HG02678 (cell line): Measurements from ENCODE around the gene TBC1D3H.
"Not testable (repeated sequence)": the region's sequence is repeated elsewhere in the genome, so short reads cannot be mapped to it uniquely, and the experiment has no call there.

Source experiments
- ATAC-seq: cut with Tn5 transposase; IDR thresholded peaks from one replicate; pipeline ENCODE4 v1.9.1; 2021; ENCODE audit warnings: mild to moderate bottlenecking, moderate library complexity; ENCODE audit not compliant: unreplicated experiment

The TBC1D3H gene

GRCh38 chr17:36388385-36389245, at the start of gene TBC1D3H:
Gene TBC1D3H (minus strand): TSS chr17:36388435. CDS start chr17:36386895, 1,540 bp downstream.
- not testable (repeated sequence) for ATAC-seq

DNA sequence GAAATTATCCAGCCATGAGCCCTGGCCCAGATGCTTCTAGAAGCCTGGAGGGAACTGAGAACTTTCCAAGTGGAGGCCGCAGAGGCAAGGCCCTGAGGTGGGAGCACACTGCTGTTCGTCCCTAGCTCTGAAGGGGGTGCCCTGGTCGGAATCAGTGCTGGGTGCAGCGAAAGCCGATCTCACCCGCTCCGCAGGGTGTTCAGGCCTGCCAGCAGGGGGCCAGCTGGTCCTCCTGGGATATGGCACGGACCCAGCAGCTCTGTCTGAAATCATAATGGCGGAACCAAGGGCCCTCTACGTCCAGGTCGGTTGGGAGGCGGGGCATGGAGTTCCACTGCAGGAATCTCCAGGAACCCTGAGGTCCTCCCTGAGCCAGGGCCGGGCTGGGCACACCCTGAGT, 40.7 kb upstream of the TBC1D3H start:
- not testable (repeated sequence) for ATAC-seq

- not testable (repeated sequence) for ATAC-seq
Measured at GRCh38 chr17:36415180-36415941, 27.1 kb upstream of the TBC1D3H start.

DNA sequence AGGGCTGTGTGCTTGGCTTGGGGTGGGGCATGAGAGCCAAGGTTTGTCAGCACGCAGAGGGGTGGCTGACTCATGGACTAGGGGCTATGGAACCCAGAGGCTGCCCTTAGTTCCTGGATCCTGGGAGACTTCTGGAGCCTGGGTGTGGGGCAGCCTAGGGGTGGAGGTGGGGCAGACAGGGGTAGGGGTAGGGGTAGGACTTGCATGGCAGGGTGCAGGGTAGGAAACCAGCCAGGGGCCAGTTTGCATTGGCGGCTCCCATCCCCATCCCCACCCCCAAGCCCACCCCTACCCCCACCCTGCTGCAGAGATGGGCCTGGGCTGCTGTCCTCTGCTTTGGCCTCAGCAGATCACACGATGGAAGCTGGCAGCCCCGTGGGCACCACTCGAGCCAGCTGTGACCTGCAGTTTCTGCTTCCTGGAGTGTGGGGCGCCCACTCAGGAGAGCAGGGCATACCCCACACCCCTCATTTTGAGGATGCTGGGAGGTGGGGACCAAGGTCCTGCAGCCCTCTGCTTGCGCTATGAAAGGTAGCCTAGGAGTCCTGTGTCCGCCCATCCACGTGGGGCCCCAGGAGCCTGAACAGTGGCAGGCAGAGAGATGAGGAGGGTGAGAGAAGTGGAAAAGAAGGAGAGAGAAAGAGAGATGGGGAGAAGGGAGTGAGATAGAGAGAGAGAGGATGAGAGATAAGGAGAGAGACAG, 2.9 kb upstream of the TBC1D3H start:
- not testable (repeated sequence) for ATAC-seq

DNA sequence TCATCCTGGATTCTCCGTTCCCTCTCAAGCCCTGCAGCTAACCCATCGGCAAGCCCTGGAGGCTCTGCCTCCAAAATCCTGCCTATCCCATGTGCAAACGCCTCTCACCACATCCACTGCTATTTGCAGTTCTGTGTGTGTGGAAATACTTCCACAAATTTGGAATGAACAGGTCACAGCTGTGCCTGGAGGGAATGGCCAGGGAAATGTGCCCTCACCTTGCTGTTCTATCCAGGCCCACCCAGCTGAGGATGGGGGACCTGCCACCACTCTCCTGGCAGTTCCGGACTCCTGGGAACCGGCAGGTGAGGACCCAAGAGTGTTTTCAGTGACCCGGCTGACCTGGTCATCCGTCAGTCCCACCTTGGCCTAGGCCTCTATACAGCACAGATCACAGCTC, 12.3 kb downstream of the TBC1D3H start:
- ATAC-seq, result not testable (repeated sequence)

GRCh38 chr17:36362496-36362895, 25.7 kb downstream of the TBC1D3H start:
- not testable (repeated sequence) for ATAC-seq
